NCI-H2196 (cell line): ENCODE measurements around the gene SOST.
"Not testable (repeated sequence)": the region's sequence is repeated elsewhere in the genome, so short reads cannot be mapped to it uniquely, and the experiment has no call there.

ENCODE experiments used
- DNase-seq: peaks from one replicate; lab custom pipeline; 2025; ENCODE audit not compliant: unreplicated experiment; lab: John Stamatoyannopoulos, UW

SOST gene

DNA sequence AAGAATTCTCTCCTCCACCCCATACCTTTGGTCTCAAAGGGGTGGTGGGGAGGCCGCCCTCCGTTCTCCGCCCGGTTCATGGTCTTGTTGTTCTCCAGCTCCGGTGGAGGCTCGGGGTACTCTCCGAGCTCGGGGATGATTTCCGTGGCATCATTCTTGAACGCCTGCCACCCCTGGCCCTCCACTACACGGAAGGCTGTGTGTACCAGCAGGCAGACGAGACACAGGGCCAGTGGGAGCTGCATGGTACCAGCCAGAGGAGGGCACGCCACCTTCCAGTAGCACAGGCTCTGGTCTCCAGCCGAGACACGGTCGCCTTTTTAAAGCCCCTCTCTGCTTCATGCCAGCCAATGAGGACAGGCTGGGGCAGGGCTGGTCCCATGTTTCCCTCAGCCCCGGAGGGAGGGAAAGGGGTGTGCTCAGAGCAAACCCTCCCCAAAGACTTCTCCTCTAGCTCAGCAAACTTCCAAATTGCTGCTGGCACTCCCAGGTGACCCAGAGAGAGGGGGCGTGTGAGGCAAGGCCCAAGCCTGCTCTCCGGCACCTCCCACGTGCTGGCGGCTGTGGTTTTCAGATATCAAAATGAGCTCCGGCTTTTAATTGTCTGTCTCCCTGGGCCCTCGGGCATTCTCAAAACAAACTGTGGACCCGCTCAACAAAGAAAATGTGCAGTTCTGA lies at the start of gene SOST:
SOST (minus strand) TSS at position 295 of the 678 bp plus-strand sequence; CDS start at position 245, 50 bp downstream.
- DNase-seq, result no peak

DNA sequence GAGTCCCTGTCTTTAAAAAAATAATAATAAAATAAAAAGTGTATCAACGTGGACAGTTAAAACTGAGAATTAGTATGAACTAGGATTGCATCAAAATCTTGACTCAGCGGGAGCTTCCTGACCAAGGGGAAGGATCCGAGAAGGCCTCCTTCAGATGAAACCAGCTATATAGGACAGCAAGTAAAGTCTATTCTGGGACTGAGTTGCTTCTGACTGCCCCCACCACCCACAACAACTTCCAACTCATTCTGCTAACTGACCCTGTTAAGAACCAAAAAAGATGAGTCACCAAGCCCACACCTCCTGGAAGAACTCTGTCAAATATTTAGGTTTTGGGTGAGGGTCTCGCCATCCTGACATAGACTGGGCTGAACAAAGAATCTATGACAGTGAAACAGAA lies 49.5 kb upstream of the SOST start:
- no peak for DNase-seq

DNA sequence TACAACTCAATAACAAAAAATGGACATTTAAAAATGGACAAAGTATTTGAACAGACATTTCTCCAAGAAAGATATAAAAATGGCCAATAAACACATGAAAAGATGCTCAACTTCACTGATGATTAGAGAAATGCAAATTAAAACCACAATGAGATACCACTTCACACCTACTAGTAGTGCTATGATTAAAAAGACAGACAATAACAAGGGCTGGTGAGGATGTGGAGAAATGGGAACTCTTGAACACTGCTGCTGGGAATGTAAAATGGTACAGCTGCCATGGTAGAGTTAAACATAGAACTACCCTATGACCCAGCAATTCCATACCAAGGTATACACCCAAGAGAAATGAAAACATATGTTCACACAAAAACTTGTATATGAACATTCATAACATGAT lies 46.5 kb upstream of the SOST start:
- DNase-seq, result no peak

DNA sequence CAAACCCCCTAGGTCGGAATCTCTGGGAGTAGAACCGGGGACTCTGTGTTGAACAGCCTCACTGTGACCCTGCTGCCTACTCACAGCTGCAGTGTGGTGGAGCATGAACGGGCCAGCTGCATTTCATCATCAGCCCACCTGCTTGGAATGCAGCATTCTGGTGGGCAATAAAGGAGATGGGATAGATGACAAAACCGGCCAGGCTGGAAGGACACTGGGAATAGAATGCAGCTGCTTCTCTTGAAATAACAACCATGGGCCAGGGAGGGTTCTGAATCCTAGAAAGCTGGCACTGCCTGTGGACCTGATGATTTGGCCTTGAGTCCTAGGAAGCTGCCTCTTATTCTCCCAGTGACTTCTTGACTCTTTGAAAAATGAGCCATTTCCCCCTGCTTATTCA lies 45.2 kb upstream of the SOST start:
- no peak for DNase-seq

DNA sequence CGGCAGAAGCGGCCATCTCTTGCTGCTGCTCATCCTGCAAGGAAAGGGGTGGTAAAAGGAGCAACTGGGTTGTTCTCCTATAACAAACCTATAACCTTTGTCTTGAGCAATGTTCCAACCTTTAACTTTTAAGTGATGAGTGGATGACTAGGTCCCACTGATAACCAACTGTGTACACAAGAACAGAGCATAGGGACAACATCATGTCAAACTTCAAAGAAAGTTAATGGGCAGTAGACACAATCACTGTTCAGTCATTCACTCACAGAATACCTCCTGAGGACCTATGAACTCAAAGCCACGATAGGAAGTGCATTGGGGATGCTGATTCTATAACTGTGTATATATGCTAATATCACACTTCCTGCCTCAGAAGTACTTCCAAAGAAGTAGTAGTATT lies 43.3 kb upstream of the SOST start:
- no peak for DNase-seq

DNA sequence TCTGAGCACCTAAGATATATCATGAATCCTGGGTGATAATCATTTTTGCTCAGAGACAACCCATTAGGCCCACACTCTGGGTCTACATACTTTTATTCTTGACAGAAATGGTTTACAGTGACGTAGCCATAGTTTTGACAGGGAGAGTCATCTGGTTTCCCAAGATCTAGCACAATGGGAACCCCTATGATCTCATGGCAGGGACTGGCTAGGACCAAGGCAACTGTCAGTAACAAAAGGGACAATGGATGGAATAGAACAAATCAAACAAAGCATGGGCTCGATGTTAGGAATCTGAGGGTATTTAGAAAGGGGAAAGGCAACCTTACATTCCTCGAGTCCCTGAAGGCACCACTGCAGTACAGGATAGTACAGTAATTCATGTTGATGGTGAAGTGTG lies 42.1 kb upstream of the SOST start:
- no peak for DNase-seq

DNA sequence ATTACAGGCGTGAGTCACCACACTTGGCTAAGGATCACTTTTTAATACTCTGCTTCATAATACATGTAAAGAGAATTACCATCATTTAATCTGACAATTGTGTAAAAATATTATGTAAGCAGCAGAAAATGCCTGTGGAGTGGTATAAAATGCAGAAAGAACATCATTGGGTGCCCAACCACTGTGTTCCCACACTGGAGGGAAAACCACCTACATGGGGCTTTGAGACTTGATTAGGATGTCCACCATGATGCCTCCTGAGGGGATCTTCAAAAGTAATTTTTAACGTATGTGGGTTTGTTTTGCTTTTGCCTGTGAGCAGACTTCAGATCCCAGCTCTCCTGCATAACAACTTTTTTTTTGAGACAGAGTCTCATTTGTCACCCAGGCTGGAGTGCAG lies 40.5 kb upstream of the SOST start:
- DNase-seq, result no peak

DNA sequence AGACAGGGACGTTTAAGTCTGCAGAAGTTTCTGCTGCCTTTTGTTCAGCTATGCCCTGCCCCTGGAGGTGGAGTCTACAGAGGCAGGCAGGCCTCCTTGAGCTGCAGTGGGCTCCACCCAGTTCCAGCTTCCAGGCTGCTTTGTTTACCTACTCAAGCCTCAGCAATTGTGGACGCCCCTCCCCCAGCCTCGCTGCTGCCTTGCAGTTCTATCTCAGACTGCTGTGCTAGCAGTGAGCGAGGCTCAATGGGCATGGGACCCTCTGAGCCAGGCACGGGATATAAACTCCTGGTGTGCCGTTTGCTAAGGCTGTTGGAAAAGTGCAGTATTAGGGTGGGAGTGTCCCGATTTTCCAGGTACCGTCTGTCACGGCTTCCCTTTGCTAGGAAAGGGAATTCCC lies 39.4 kb upstream of the SOST start:
- not testable (repeated sequence) for DNase-seq

DNA sequence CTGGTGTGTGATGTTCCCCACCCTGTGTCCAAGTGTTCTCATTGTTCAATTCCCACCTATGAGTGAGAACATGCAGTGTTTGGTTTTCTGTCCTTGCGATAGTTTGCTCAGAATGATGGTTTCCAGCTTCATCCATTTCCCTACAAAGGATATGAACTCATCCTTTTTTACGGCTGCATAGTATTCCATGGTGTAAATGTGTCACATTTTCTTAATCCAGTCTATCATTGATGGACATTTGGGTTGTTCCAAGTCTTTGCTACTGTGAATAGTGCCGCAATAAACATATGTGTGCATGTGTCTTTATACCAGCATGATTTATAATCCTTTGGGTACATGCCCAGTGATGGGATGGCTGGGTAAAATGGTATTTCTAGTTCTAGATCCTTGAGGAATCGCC lies 34.1 kb upstream of the SOST start:
- DNase-seq, result not testable (repeated sequence)

DNA sequence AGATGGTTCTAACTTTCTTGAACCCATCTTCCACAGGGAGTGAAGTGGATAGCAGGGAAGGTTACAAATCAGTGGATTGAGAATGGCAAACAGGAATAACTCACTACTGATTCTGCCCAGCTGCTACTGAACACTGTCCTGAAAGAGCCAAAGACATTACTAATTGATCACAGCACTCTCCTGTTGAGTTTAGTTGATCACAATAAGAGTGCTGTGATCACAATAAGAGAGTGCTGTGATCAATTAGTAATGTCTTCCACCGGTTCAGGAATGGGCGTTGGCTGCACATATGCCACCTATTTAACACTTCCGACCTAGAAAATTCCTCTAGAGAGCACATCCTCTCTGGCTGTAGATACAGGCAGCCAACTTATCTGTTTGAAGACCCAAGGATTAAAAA lies 33.0 kb upstream of the SOST start:
- DNase-seq, result peak; percentile 60

DNA sequence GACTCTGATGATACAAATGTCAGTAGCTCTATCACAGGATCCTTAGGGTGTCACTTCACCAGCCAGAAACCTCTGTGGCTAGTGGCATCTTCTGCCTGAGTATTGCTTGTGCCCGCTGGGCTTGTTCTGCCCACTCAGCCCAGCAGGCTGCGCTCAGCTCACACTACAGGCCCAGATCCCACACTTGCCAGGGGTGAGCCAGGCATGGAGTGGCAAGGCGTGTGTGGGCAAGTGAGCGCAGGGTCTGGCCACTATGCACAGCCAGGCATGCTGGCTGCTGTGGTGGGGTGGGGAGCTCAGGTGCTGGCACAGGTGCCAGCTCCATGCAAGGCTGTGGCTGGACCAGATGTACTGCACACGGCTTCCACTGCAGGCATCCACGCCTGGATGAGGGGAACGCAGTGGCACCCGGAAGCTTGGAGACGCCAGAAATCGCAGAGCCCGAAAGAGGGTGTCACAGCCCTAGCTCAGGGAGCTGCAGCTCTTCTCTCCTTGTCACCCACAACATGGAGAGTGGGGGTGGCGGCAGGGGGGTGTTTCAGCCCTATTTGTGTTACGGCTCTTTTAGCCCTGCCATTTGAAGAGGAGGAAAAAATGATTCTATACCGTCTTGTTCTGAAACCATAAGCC lies 31.8 kb upstream of the SOST start:
- DNase-seq, result no peak

DNA sequence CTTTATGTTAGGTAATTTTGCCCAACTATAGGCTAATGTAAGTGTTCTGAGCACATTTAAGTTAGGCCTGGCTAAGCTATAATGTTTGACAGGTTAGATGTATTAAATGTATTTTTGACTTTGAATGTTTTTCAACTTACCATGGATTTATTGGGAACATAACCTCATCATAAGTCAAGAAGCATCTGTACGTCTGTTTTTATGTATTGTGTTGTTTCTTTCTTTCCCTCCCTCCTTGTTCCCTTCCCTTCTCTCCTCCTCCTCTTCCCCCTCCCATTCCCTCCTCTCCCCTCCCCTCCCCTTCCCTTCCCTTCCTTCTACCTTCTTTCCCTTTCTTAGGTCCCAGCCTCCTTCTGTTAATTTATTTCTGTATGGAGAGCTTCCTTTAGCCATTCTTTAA lies 30.9 kb upstream of the SOST start:
- DNase-seq, result no peak

DNA sequence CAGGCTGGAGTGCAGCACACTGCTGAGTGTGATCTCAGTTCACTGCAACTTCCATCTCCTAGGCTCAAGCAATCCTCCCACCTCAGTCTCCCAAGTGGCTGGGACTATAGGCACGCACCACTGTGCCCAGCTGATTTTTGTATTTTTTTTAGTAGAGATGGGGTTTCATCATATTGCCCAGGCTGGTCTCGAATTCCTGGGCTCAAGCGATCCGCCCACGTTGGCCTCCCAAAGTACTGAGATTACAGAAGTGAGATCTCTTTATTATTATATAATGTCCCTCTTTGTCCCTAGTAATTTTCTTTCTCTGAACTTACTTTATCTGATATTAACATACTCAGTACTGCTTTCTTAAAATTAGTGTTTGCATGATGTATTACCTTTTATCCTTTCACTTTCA lies 29.9 kb upstream of the SOST start:
- DNase-seq, result no peak

DNA sequence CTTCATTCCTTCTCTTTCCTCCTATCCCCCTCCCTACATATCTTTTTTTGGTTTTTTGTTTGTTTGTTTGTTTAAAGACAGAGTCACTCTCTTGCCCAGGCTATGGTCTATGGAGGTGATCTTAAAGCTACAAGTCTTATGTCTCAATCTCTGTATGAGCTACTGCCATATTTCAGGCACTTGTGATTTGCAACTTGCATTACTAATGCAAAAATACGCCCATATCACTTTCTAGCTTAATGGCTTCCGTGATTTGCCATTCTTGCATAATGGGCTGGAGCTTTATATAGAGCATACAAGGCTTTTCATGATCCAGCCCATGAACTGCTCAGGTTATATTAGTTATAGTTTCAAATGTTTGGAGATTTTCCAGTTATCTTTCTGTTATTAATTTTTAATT lies 29.1 kb upstream of the SOST start:
- no peak for DNase-seq

DNA sequence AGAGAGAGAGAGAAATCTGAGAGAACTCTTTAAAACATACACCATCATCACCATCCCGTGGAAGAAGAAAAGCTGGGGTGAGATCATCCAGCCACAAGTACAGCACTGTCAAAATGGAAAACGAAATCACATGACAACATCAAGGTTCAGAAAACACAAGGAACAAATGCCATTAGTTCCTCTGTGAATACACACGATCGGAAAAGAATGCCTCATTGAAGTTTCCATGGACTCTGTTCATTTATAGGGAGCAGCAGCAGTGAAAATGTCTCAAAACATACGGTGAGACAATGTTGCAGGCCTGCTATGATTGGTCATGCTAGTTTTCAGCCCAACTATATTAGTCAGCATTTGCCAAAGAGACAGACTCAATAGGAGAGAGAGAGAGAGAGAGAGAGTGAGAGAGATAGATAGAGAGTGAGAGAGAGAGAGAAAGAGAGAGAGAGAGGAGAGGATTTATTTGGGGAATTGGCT lies 26.1 kb upstream of the SOST start:
- DNase-seq, result no peak

DNA sequence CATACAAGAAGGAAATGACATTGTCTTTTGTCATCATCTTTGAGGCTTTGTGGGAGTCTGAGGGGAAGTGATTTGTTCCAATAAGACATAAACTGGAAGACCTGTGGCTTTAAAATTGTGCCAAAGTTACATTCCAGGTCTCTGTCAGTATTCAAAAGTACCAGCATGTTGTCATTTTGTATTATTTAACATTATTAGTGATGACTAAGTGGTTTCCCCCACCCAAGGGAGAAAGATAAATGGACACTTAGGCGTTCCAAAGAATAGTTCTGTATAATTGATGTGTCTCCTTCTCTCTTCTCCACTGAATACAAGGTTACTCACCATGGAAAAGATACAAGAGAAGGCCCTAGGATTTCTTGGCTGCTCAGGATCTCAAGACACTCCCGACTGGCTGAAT lies 25.5 kb upstream of the SOST start:
- no peak for DNase-seq

DNA sequence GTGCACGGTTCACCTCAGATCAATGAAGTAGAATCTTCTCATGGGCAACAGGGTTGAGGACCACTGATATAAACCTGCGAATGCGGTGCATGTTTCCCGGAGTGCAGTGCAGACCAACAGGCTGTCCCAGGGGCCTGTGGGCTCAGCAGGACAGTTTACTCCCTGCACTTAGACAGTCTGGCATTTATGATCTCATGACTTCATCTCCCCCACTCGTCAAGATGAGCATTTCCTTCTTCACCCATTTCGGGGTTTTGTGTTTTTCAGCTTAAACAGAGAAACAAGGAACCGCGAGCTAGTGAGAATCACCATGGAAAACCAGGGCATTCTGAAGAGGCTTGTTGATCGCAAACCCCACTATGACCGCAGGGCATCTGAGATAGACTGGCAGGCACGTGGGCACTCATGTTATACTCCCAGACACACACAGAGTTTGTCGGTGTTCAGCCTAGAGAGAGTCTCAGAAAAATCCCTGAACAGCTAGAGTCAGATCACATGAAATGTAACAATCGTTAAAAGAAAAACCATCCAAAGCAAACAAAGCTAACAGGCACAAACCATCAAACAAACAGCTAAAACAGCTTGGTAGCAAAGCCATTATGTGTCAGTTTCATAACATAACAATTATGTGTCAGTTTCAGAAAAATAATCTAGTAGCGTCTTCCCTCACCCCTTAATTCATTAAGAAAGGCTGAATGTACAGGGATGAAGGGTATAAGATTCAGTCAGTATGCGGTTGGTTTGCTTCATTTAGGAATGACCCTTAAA lies 24.5 kb upstream of the SOST start:
- DNase-seq, result no peak

DNA sequence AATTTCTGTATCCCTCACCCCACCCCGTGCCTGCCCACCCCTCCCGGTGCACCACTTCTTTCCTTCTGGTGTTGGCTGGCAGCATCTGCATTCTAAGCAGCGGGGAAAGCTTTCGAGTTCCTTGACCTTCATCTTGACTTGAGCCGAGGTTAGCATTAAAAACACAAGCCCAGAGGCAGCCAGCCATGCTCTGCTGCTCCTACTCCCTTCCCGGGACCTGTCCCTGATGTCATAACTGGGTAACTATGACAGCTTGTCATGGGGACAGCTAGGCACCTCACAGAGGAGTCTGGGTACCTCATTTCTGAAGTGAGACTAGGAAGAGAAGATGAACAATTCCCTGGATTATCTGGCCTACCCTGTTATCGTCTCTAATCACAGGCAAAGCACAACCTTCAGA lies 21.5 kb upstream of the SOST start, which contains the start of gene CFAP97D1:
CFAP97D1 (plus strand) TSS at position 301 of the 400 bp plus-strand sequence; CDS start at position 329, 28 bp downstream.
- no peak for DNase-seq

DNA sequence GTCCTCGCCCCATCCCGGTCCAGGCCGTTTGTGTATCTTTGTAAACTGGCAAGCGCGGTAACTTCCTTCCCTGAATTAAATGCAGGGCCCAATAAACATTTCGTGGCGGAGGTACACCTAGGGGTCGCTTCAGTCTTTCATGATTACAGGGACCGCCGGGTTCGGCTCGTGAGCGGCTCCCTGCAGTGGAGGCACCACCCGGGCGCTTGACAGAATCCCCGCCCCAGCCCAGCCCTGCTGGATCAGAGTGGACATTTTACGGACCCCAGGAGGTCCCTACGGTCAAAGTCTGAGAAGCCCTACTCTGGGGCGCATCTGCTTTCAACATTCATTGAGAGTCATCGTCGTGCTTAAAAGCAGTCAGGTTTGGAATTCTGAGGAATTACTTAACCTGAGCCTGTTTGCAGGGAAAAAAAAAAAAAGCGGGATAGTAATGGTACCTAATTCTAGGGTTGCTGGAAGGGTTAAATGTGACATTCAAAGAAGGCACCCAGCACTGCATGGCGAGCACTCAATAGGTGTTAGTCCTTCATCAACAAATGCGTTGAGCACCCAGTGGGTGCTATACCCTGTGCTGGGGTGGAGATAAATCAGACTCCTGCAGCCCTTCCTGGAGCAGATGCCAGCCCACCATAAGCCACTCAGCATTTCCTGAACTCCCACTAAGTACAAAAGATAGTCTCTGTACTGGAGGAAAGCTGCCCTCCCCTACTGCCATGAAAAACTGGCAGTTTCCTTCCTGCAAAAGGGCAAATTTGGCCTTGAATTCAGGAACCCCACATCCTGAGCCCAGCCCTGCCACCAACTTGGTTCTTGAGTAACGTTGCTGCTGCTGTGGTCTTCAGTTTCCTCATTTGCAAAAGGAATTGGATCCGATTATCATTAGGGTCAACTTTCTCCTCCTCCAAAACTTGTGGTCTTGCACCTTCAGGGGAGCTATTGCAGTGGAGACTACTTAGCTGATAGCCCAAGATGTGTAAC lies 20.8 kb upstream of the SOST start:
- no peak for DNase-seq

DNA sequence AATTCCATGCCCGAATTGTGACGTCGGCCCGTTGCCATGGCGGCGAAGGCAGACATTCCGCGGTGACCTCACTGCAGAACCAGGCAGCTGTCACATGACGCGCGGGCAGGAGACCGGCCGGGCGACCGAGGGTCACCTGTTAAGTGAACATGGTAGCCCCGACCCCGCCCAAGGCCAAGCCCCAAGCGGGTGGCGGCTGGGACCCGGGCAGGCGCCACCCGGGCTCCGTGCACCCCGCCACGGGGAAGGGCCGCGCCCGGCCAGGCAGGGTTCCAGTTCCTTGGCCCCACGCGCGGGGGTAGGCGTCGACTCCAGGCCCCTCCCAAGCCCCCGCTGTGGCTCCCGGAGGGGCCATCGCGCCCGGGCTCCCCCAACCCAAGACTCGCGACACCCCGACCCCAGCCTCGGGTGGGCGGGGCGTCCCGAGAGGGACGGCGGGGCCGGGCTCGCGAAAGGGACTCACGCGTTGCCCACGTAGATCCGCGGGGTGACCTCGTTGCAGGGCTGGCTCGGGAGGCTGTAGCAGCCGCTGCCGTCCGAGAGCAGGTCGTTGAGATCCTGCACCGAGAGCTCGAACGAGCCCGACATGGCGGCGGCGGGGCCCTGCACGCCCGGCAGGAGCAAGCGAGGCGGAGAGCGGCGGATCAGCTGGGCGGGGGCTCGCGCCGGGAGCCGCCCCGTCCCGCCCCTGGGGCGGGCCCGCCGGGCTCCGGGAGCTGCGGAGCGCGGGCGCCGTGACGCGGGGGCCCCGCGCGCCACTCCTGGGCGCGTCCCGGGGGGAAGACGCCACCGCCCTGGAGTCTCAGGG lies 19.9 kb upstream of the SOST start, which contains the start of gene DUSP3:
DUSP3 (minus strand) TSS at position 641 of the 808 bp plus-strand sequence; CDS start at position 588, 53 bp downstream.
- peak; percentile 94 for DNase-seq
